Neuronal stem cell (in vitro differentiated cells): ENCODE data around the gene WNT9A.

ENCODE experiments used
- DNase-seq: peaks from one replicate; pipeline ENCODE4 v3.0.0-alpha.2; 2013; ENCODE audit warnings: low spot score
- H2AFZ ChIP-seq: one replicate; pipeline ENCODE4 v1.6.1; 2013; ENCODE audit warnings: mild to moderate bottlenecking, low read length, inconsistent platforms
- H2AK5ac ChIP-seq: 2 replicates; pipeline ENCODE4 v1.6.1; 2013; ENCODE audit warnings: low read depth, mild to moderate bottlenecking, inconsistent platforms, low read length, moderate library complexity, mixed read lengths
- H2BK120ac ChIP-seq: 2 replicates; pipeline ENCODE4 v1.6.1; 2013; ENCODE audit warnings: low read depth, mild to moderate bottlenecking, inconsistent platforms, low read length, moderate library complexity, mixed read lengths
- H2BK12ac ChIP-seq: one replicate; pipeline ENCODE4 v1.6.1; 2013; ENCODE audit warnings: low read length, inconsistent platforms
- H2BK15ac ChIP-seq: 2 replicates; pipeline ENCODE4 v1.6.1; 2013; ENCODE audit warnings: mild to moderate bottlenecking, low read length, inconsistent platforms, mixed read lengths
- H2BK5ac ChIP-seq: one replicate; pipeline ENCODE4 v1.6.1; 2013; ENCODE audit warnings: inconsistent platforms, mild to moderate bottlenecking, low read length, moderate library complexity
- H3K14ac ChIP-seq: one replicate; pipeline ENCODE4 v1.6.1; 2013; ENCODE audit warnings: low read length, inconsistent platforms
- H3K18ac ChIP-seq: 2 replicates; pipeline ENCODE4 v1.6.1; 2013; ENCODE audit warnings: low read length, inconsistent platforms
- H3K23ac ChIP-seq: 2 replicates; pipeline ENCODE4 v1.6.1; 2013; ENCODE audit warnings: low read depth, mild to moderate bottlenecking, mixed read lengths, low read length, inconsistent platforms; ENCODE audit not compliant: poor library complexity
- H3K27ac ChIP-seq: replicated peaks from 3 replicates; pipeline ENCODE4 v1.5.1; 2013; ENCODE audit warnings: low read length, inconsistent platforms
- H3K27me3 ChIP-seq, 3 experiments: 2 replicates each; pipeline ENCODE4 v1.6.1; 2013; ENCODE audit warnings: low read length in 3 of 3, mild to moderate bottlenecking in 2 of 3, inconsistent platforms in 1 of 3, low read depth in 1 of 3, mixed read lengths in 1 of 3, moderate library complexity in 1 of 3; ENCODE audit not compliant: control insufficient read depth in 3 of 3, insufficient read depth in 3 of 3
- H3K36me3 ChIP-seq, 2 donors: replicated peaks in 1 of 2; 2 replicates each; pipeline ENCODE4 v1.6.1; 2013; ENCODE audit warnings: low read length in 2 of 2; ENCODE audit not compliant: control insufficient read depth in 2 of 2, insufficient read depth in 2 of 2
- H3K4ac ChIP-seq: 2 replicates; pipeline ENCODE4 v1.6.1; 2013; ENCODE audit warnings: inconsistent platforms, mild to moderate bottlenecking, low read length, moderate library complexity
- H3K4me1 ChIP-seq, 2 donors: 1 replicate in 1 of 2; 2 replicates in 1 of 2; pipeline ENCODE4 v1.6.1; 2013; ENCODE audit warnings: low read length in 2 of 2, low read depth in 1 of 2; ENCODE audit not compliant: control insufficient read depth in 2 of 2, insufficient read depth in 1 of 2
- H3K4me2 ChIP-seq: one replicate; pipeline ENCODE4 v1.6.1; 2013; ENCODE audit warnings: mild to moderate bottlenecking, low read length, inconsistent platforms; ENCODE audit not compliant: insufficient read depth, poor library complexity, severe bottlenecking
- H3K4me3 ChIP-seq, 2 donors: 2 replicates each; pipeline ENCODE4 v1.5.1; 2013; ENCODE audit warnings: low read length in 2 of 2, mild to moderate bottlenecking in 2 of 2, inconsistent platforms in 1 of 2, moderate library complexity in 1 of 2
- H3K79me1 ChIP-seq: one replicate; pipeline ENCODE4 v1.6.1; 2013; ENCODE audit warnings: low read depth, mild to moderate bottlenecking, inconsistent platforms, low read length, moderate library complexity
- H3K9ac ChIP-seq: one replicate; pipeline ENCODE4 v1.6.1; 2013; ENCODE audit warnings: mild to moderate bottlenecking, low read depth, low read length, inconsistent platforms; ENCODE audit not compliant: poor library complexity
- H3K9me3 ChIP-seq, 2 donors: replicated peaks in 1 of 2; 2 replicates each; pipeline versions ENCODE3 to v1.6.1; 2013; ENCODE audit warnings: low read length in 2 of 2, mild to moderate bottlenecking in 2 of 2, inconsistent platforms in 1 of 2, low read depth in 1 of 2, mixed read lengths in 1 of 2, moderate library complexity in 1 of 2; ENCODE audit not compliant: control insufficient read depth in 2 of 2, insufficient read depth in 1 of 2
- H4K8ac ChIP-seq: one replicate; pipeline ENCODE4 v1.6.1; 2013; ENCODE audit warnings: low read depth, mild to moderate bottlenecking, inconsistent platforms, low read length, moderate library complexity
- H4K91ac ChIP-seq: one replicate; pipeline ENCODE4 v1.6.1; 2013; ENCODE audit warnings: low read length, low read depth, mild to moderate bottlenecking, inconsistent platforms; ENCODE audit not compliant: poor library complexity
- WGBS, 2 donors: extraction: QIAGEN DNeasy Blood & Tissue Kit; methylation state at CpG; one replicate each; pipeline ENCODE4 v1.1.7; 2013; ENCODE audit warnings: missing lambda C conversion rate in 2 of 2, mixed read lengths in 1 of 2; ENCODE audit not compliant: insufficient read length in 2 of 2, insufficient replicate concordance in 1 of 2; ENCODE audit errors: extremely low coverage in 2 of 2; 5-methylcytosine and 5-hydroxymethylcytosine counted together

WNT9A gene

DNA sequence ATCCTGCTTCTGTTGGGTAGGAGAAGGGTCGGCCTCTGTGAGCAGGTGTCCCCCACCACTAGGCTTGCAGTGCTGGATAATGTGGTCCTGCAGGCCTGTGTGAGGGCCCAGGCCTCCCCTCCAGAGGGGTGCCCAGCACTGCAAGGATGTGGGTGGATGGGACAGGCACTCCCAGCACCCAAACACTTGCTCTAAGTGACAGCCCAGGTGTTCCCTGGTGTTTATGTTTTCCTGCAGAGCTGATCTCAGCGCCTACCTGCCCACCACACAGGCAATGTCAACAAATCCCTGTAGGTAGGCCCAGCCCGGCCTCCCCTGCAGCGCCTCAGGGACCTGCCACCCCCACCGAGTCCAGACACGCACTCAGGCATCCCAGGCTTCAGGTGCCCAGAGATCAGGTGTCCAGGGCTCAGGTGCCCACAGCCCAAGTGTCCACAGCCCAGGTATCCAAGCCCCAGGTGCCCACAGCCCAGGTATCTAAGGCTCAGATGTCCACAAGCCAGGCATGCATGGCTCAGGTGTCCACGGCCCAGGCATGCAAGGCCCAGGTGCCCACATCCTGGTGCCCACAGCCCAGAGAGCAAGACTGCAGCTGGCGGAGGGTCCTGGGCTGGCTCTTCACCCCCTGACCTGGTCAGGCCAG is 59.2 kb downstream of the WNT9A start:
- Histone ChIP-seq H3K27me3 (no peaks in the 10 kb centered on the region), H3K4me1 (peaks cover 13 to 36% of the 10 kb centered on the region in 2 donors), H2BK5ac (peak overlapping the region; percentile 30), H3K4me3 (no peak overlapping the region), H2AK5ac (peak overlapping the region; percentile 100), H3K23ac (peak overlapping the region; percentile 75), H3K79me1 (no peaks in the 10 kb centered on the region), H2BK12ac (peak overlapping the region; percentile 95), H3K36me3 (no peaks in the 10 kb centered on the region), H3K27ac (peak overlapping the region; percentile 33), H3K4me2 (no peak overlapping the region), H3K9ac (peak overlapping the region; percentile 45), H3K9me3 (no peaks in the 10 kb centered on the region), H2BK15ac (peak overlapping the region; percentile 93), H3K14ac (peak overlapping the region; percentile 32), H2BK120ac (no peak overlapping the region), H2AFZ (no peak overlapping the region), H4K8ac (no peak overlapping the region), H4K91ac (peak overlapping the region; percentile 93), H3K4ac (peak overlapping the region; percentile 94), H3K18ac (peak overlapping the region; percentile 88)
- WGBS, 2 donors: no CpG with 5 or more reads among the region's 8 CpGs
- no peak for DNase-seq

GRCh38 chr1:227887697-227888403 is 59.9 kb downstream of the WNT9A start:
- H3K27ac ChIP-seq: peak overlapping the region; percentile 36
- peak overlapping the region; percentile 32 for H3K14ac ChIP-seq
- peaks cover 0 to 2% of the 10 kb centered on the region in 2 donors for H3K9me3 ChIP-seq
- H3K4ac ChIP-seq: peak overlapping the region; percentile 66
- H3K9ac ChIP-seq: peak overlapping the region; percentile 45
- peak; percentile 52 for DNase-seq
- H3K4me3 ChIP-seq: peak overlapping the region in 1 of 2 donors; percentile 56
- peak overlapping the region; percentile 95 for H2BK12ac ChIP-seq
- H2AFZ ChIP-seq: peak overlapping the region; percentile 89
- peak overlapping the region; percentile 93 for H2BK15ac ChIP-seq
- H3K18ac ChIP-seq: peak overlapping the region; percentile 98
- H2AK5ac ChIP-seq: peak overlapping the region; percentile 100
- H3K36me3 ChIP-seq: no peaks in the 10 kb centered on the region
- H3K4me2 ChIP-seq: peak overlapping the region; percentile 80
- no peak overlapping the region for H3K23ac ChIP-seq
- peaks cover 13 to 31% of the 10 kb centered on the region in 2 donors for H3K4me1 ChIP-seq
- peak overlapping the region; percentile 86 for H4K8ac ChIP-seq
- peak overlapping the region; percentile 30 for H2BK5ac ChIP-seq
- H2BK120ac ChIP-seq: peak overlapping the region; percentile 91
- WGBS, 2 donors: no CpG with 5 or more reads among the region's 40 CpGs
- H3K79me1 ChIP-seq: no peaks in the 10 kb centered on the region
- H3K27me3 ChIP-seq: no peaks in the 10 kb centered on the region
- H4K91ac ChIP-seq: no peak overlapping the region

DNA sequence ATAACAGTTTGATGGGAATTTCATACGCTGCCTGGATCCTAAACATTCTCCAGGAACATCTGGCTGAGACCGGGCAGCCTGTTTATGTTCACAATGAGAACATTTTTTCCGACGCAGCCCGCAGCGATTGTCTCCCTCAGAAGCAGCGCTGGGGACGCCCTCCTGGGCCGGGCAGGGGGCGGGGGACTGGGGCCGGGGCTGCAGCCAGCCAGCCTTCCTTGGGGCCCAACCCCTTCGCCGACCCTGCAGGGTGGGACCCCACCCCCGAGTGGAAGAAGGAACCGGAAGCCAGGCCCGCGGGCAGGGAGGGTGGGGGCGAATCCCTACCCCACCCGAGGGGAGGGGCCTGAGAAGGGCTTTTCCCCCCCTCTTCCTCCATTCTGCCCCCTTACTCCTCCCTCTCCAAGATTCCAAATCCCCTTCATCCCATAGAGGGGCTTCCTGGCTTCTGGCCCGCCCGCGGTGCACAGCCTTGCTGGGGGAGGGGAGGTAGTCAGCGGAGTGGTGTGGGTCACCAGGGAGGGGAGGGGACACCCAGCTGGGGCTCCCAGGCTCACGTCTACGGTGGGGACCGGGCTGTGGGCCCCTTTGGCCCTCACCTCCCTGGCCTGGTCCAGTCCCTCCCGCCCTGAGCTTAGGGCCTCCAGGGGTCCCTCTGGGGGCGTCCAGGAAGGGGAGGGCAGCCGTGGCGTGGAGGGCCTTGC is 60.6 kb downstream of the WNT9A start:
- H2BK12ac ChIP-seq: peak overlapping the region; percentile 16
- peaks cover 0 to 2% of the 10 kb centered on the region in 2 donors for H3K9me3 ChIP-seq
- H2AK5ac ChIP-seq: peak overlapping the region; percentile 96
- WGBS, 2 donors: no CpG with 5 or more reads among the region's 30 CpGs
- no peaks in the 10 kb centered on the region for H3K27me3 ChIP-seq
- H3K27ac ChIP-seq: peak overlapping the region; percentile 36
- H3K4me2 ChIP-seq: peak overlapping the region; percentile 80
- H2BK15ac ChIP-seq: peak overlapping the region; percentile 93
- peak overlapping the region; percentile 89 for H2AFZ ChIP-seq
- peak; percentile 48 for DNase-seq
- peak overlapping the region; percentile 30 for H2BK5ac ChIP-seq
- H3K79me1 ChIP-seq: no peaks in the 10 kb centered on the region
- H3K18ac ChIP-seq: peak overlapping the region; percentile 98
- no peak overlapping the region for H3K9ac ChIP-seq
- peak overlapping the region; percentile 85 for H3K23ac ChIP-seq
- peak overlapping the region; percentile 51 for H3K14ac ChIP-seq
- H3K36me3 ChIP-seq: no peaks in the 10 kb centered on the region
- peak overlapping the region in 1 of 2 donors; percentile 56 for H3K4me3 ChIP-seq
- no peak overlapping the region for H4K91ac ChIP-seq
- H3K4me1 ChIP-seq: peaks cover 13 to 27% of the 10 kb centered on the region in 2 donors
- peak overlapping the region; percentile 86 for H4K8ac ChIP-seq
- H2BK120ac ChIP-seq: peak overlapping the region; percentile 91
- H3K4ac ChIP-seq: peak overlapping the region; percentile 66
